Adipocyte (in vitro differentiated cells): ENCODE results near the gene TCTN3.
"Not testable (repeated sequence)": the region's sequence is repeated elsewhere in the genome, so short reads cannot be mapped to it uniquely, and the experiment has no call there.

Source experiments
- DNase-seq: peaks from one replicate; pipeline ENCODE4 v3.0.0-alpha.2; 2015; ENCODE audit warnings: low read depth
- H3K27me3 ChIP-seq: replicated peaks from 2 replicates; pipeline ENCODE4 v1.7.0; 2013; ENCODE audit warnings: mild to moderate bottlenecking, low read length, moderate library complexity; ENCODE audit not compliant: control insufficient read depth, insufficient read depth
- H3K36me3 ChIP-seq: 2 replicates; pipeline ENCODE4 v1.7.0; 2013; ENCODE audit warnings: low read length, mild to moderate bottlenecking, moderate library complexity; ENCODE audit not compliant: control insufficient read depth, insufficient read depth, severe bottlenecking
- H3K4me1 ChIP-seq: 2 replicates; pipeline ENCODE4 v1.7.0; 2013; ENCODE audit warnings: mild to moderate bottlenecking, low read length, moderate library complexity; ENCODE audit not compliant: control insufficient read depth, insufficient read depth
- H3K4me3 ChIP-seq: 2 replicates; pipeline ENCODE4 v1.7.0; 2013; ENCODE audit warnings: mild to moderate bottlenecking, low read length, moderate library complexity
- H3K9ac ChIP-seq: 2 replicates; pipeline ENCODE4 v1.7.0; 2013; ENCODE audit warnings: mild to moderate bottlenecking, low read length, moderate library complexity
- H3K9me3 ChIP-seq: 2 replicates; pipeline ENCODE4 v1.7.0; 2013; ENCODE audit warnings: mild to moderate bottlenecking, low read length, moderate library complexity; ENCODE audit not compliant: control insufficient read depth

The TCTN3 gene

GRCh38 chr10:95683966-95684365 is 9.8 kb downstream of the TCTN3 start:
- Histone ChIP-seq H3K27me3 (no peaks in the 10 kb centered on the region), H3K4me1 (no peaks in the 10 kb centered on the region), H3K36me3 (peaks cover 84% of the 10 kb centered on the region), H3K9me3 (no peaks in the 10 kb centered on the region), H3K4me3 (no peak overlapping the region), H3K9ac (no peak overlapping the region)
- DNase-seq = no peak

- peaks cover 50% of the 10 kb centered on the region for H3K36me3 ChIP-seq
- no peaks in the 10 kb centered on the region for H3K27me3 ChIP-seq
- DNase-seq = no peak
These were observed 18.2 kb downstream of the TCTN3 start for GRCh38 chr10:95675403-95676116.

GRCh38 chr10:95674643-95675042 is 19.1 kb downstream of the TCTN3 start:
- DNase-seq = no peak
- Histone ChIP-seq H3K9me3 (no peaks in the 10 kb centered on the region), H3K27me3 (no peaks in the 10 kb centered on the region), H3K4me3 (no peak overlapping the region), H3K36me3 (peaks cover 41% of the 10 kb centered on the region), H3K9ac (no peak overlapping the region), H3K4me1 (peaks cover 6% of the 10 kb centered on the region)

More at GRCh38 chr10:95675403-95676116, 18.2 kb downstream of the TCTN3 start:
- H3K9me3 ChIP-seq = no peaks in the 10 kb centered on the region
- peaks cover 6% of the 10 kb centered on the region for H3K4me1 ChIP-seq
- no peak overlapping the region for H3K9ac ChIP-seq
- no peak overlapping the region for H3K4me3 ChIP-seq

GRCh38 chr10:95672641-95673040 is 21.1 kb downstream of the TCTN3 start:
- not testable (repeated sequence) for H3K9me3 ChIP-seq, H3K9ac ChIP-seq, H3K4me3 ChIP-seq, H3K4me1 ChIP-seq, H3K27me3 ChIP-seq, DNase-seq
- peaks cover 42% of the 10 kb centered on the region for H3K36me3 ChIP-seq

DNA sequence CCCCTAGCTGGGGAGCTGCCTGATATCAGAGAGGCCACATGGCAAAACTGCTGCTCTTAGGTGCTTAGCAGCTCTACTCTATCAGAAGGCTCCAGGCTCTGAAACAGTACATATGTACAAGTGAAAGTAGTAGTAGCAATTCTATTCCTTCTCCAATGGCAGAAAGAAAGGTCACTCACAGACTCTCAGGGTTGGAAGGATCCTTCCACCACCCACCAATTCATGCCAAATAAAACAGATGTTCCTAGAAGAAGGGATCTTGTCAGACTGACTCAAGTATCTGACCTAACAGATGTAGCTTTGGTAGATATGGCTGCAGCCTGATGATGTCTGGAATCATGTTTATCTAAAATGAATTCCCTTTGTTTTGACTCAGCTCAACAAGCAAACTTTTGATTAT is 29.2 kb downstream of the TCTN3 start:
- H3K27me3 ChIP-seq = no peaks in the 10 kb centered on the region
- DNase-seq = no peak
- peaks cover 10% of the 10 kb centered on the region for H3K4me1 ChIP-seq
- peaks cover 20% of the 10 kb centered on the region for H3K36me3 ChIP-seq
- no peaks in the 10 kb centered on the region for H3K9me3 ChIP-seq
- no peak overlapping the region for H3K9ac ChIP-seq
- H3K4me3 ChIP-seq = no peak overlapping the region

DNA sequence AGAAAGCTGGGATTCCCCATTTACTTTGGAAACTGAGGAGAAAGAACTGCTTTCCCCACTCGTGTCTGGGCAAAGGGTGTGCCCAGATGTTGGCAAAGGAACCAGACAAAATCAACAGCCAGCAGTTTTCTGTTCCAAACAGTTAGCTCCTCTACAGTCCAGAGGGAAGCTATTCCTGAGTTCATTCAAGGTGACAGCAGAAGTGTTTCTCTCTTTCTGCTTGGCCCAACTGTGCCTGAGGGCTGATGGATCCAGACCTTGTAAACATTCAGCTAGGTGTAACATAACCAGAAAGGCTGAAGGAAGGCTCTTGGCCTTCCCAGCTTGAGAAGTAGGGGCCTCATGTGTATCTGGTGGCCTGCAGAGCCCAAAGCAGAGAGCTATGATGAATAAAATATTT is 30.2 kb downstream of the TCTN3 start:
- Histone ChIP-seq H3K9me3 (no peaks in the 10 kb centered on the region), H3K36me3 (peaks cover 10% of the 10 kb centered on the region), H3K4me3 (no peak overlapping the region), H3K9ac (no peak overlapping the region), H3K4me1 (peaks cover 10% of the 10 kb centered on the region), H3K27me3 (no peaks in the 10 kb centered on the region)
- no peak for DNase-seq

DNA sequence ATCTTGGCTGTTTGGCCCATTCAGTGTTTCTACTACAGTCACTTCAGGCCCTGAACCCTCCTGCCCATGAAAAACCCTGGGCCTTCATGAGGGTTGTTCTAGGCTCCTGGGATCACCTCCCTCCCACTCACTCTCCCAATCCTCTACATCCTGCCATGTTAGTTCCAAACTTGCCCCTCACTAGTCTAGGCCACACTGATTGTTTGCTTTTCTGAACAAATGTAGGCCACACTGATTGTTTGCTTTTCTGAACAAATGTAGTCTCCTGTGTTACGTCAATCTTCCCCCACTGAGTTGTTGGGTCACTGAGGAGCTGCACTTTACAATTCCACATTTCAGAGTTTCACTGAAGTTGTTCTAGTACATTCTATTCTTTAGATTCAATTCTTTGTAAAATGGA is 31.9 kb downstream of the TCTN3 start:
- H3K9me3 ChIP-seq = no peaks in the 10 kb centered on the region
- no peak overlapping the region for H3K4me3 ChIP-seq
- peaks cover 10% of the 10 kb centered on the region for H3K36me3 ChIP-seq
- H3K9ac ChIP-seq = no peak overlapping the region
- no peak for DNase-seq
- no peaks in the 10 kb centered on the region for H3K27me3 ChIP-seq
- H3K4me1 ChIP-seq = peaks cover 14% of the 10 kb centered on the region

- H3K27me3 ChIP-seq = no peaks in the 10 kb centered on the region
- DNase-seq = no peak
- H3K36me3 ChIP-seq = peaks cover 10% of the 10 kb centered on the region
- H3K9ac ChIP-seq = no peak overlapping the region
- peaks cover 16% of the 10 kb centered on the region for H3K4me1 ChIP-seq
- no peaks in the 10 kb centered on the region for H3K9me3 ChIP-seq
- no peak overlapping the region for H3K4me3 ChIP-seq
These were observed 33.4 kb downstream of the TCTN3 start for GRCh38 chr10:95660283-95660682.

GRCh38 chr10:95657250-95657649 is 36.5 kb downstream of the TCTN3 start:
- peak overlapping the region; percentile 90 for H3K4me3 ChIP-seq
- peak overlapping the region; percentile 86 for H3K9ac ChIP-seq
- no peaks in the 10 kb centered on the region for H3K9me3 ChIP-seq
- H3K27me3 ChIP-seq = no peaks in the 10 kb centered on the region
- H3K4me1 ChIP-seq = peaks cover 11% of the 10 kb centered on the region
- DNase-seq = no peak
- peaks cover 8% of the 10 kb centered on the region for H3K36me3 ChIP-seq

GRCh38 chr10:95656291-95657164 is 37.2 kb downstream of the TCTN3 start, which contains the start of gene ALDH18A1:
TSS of gene ALDH18A1 (minus strand) at chr10:95656711. CDS start at chr10:95653377, 3,334 bp downstream.
- Histone ChIP-seq H3K4me1 (peaks cover 11% of the 10 kb centered on the region), H3K9me3 (peaks cover under 1% of the 10 kb centered on the region), H3K9ac (peak within 1 kb of the TSS; percentile 86), H3K36me3 (peaks cover 16% of the 10 kb centered on the region), H3K27me3 (no peaks in the 10 kb centered on the region), H3K4me3 (peak within 1 kb of the TSS; percentile 90)
- DNase-seq = peak; percentile 97

DNA sequence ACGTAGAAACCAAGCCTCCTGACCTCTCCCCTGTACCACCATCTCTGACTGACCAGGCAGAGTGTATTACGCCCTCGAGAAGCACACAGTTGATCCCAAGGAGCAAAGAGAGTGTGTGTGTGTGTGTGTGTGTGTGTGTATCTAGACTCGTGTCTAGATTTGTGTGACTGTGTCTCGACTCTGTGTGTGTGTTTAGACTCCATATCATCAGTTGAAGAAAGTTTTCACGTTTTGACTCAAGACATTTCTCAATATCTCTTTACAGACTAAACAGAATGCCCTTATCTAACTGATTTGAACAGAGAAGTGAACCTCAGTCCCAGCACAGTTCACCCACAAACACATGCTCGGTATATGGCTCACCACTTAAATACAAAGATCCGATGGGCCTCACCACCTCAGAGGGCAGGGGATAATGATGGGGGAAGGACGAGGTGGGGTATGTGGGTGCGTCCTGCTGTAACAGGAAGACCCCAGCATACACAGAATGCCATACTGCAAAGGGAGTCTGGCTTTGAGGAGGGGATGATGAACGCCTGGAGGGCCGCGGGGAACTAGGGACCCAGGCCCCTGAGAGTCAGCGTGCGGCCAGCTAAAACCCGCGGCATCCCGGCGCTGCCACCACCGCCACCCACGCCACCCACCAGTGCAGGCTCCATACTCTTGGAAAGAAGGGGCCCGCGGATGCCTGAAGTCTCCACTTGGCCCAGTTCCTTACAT is 38.0 kb downstream of the TCTN3 start:
- Histone ChIP-seq H3K9ac (peak overlapping the region; percentile 86), H3K9me3 (peaks cover 6% of the 10 kb centered on the region), H3K4me1 (peaks cover 11% of the 10 kb centered on the region), H3K27me3 (no peaks in the 10 kb centered on the region), H3K4me3 (peak overlapping the region; percentile 90), H3K36me3 (peaks cover 23% of the 10 kb centered on the region)
- DNase-seq = peak; percentile 49
